Spleen (tissue), 7 donors: ENCODE results near the gene C11orf86.

Experiments
- POLR2A ChIP-seq, 3 donors: fragments of 450-650 bp; IDR thresholded peaks; one replicate each; pipeline ENCODE4 v1.5.1; 2017; ENCODE audit warnings: antibody characterized with exemption in 3 of 3, mild to moderate bottlenecking in 1 of 3
- POLR2AphosphoS5 ChIP-seq, 3 donors: sonication (generic); formaldehyde crosslinking; IDR thresholded peaks; one replicate each; pipeline ENCODE4 v1.5.1; 2017; ENCODE audit warnings: antibody characterized with exemption in 3 of 3
- TF ChIP-seq, protein P1 (sequence below), 11 experiments: fragments of 200-600 bp in 7 of 11; fragments of 450-650 bp in 4 of 11; sonication (generic) in 4 of 11; IDR thresholded peaks in 8 of 11; conservative IDR thresholded peaks in 3 of 11; 1 replicate in 7 of 11; 2 replicates in 4 of 11; pipeline versions ENCODE4 v1.4.0 to v1.8.0; 2016 to 2021; ENCODE audit warnings: antibody characterized with exemption in 11 of 11, inconsistent platforms in 4 of 11, mild to moderate bottlenecking in 1 of 11
- donor health status: DM: no; HTN: no; CAD: no; lungs with moderate emphysema.
- donor health status: DM: no; HTN: no; CAD: no.
- donor health status: DM: no; HTN: no; CAD: no.

DNA sequence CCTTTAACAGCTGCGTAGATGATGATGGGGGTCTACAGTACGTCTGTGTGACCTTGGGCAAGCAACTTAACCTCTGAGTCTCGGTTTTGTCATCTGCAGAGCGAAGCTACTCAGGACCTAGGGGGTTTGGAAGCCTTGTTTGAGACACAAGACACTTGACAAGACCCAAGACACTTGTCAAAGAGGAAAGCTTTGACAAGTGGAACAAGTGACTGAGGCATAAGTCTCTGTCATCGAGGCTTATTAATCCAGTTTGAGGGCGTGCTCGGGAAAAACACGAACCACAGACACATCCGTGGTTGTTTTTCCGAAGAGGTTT is 16.2 kb upstream of the C11orf86 start:
- TF ChIP-seq, protein P1, sequence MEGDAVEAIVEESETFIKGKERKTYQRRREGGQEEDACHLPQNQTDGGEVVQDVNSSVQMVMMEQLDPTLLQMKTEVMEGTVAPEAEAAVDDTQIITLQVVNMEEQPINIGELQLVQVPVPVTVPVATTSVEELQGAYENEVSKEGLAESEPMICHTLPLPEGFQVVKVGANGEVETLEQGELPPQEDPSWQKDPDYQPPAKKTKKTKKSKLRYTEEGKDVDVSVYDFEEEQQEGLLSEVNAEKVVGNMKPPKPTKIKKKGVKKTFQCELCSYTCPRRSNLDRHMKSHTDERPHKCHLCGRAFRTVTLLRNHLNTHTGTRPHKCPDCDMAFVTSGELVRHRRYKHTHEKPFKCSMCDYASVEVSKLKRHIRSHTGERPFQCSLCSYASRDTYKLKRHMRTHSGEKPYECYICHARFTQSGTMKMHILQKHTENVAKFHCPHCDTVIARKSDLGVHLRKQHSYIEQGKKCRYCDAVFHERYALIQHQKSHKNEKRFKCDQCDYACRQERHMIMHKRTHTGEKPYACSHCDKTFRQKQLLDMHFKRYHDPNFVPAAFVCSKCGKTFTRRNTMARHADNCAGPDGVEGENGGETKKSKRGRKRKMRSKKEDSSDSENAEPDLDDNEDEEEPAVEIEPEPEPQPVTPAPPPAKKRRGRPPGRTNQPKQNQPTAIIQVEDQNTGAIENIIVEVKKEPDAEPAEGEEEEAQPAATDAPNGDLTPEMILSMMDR (IDR thresholded peaks at IDR 0.05 in 8 of 11, conservative IDR thresholded peaks at IDR 0.05 in 3 of 11) = no peak
- TF ChIP-seq POLR2A (IDR thresholded peaks at IDR 0.05) (no peak), POLR2AphosphoS5 (IDR thresholded peaks at IDR 0.05) (no peak)
